K562 (cell line): ENCODE measurements around the gene SFT2D2. TPM values are rescaled to one million over a fixed set of nuclear protein-coding genes. Genes with fewer than 3 reads are reported as not detected.

Source experiments
- COPS2 ChIP-seq: fragments of 450-650 bp; conservative IDR thresholded peaks from 2 replicates; pipeline ENCODE4 v1.6.1; 2016; ENCODE audit warnings: mild to moderate bottlenecking, moderate library complexity
- CTCF ChIP-seq, 3 experiments: IDR thresholded peaks in 2 of 3; conservative IDR thresholded peaks in 1 of 3; 2 replicates each; pipeline ENCODE4 v1.5.1; 2011 to 2012; ENCODE audit warnings: low read length in 3 of 3, mild to moderate bottlenecking in 3 of 3, control low read depth in 2 of 3, improper control_type of control experiment in 1 of 3, inconsistent platforms in 1 of 3, low read depth in 1 of 3, mixed read lengths in 1 of 3, moderate library complexity in 1 of 3; ENCODE audit not compliant: insufficient read depth in 2 of 3
- FOXJ2 ChIP-seq: fragments of 200-800 bp; sonication (Bioruptor generic); IDR thresholded peaks from 2 replicates; pipeline ENCODE4 v1.6.1; 2016; ENCODE audit warnings: missing genetic modification characterization, missing compliant biosample characterization
- GATAD2B ChIP-seq: fragments of 450-650 bp; IDR thresholded peaks from 2 replicates; pipeline ENCODE4 v1.6.1; 2017; ENCODE audit warnings: mild to moderate bottlenecking, borderline replicate concordance
- HINFP ChIP-seq: fragments of 450-650 bp; conservative IDR thresholded peaks from 2 replicates; pipeline ENCODE4 v1.6.1; 2016; ENCODE audit warnings: missing genetic modification characterization, low read depth, mild to moderate bottlenecking, control low read depth, missing compliant biosample characterization
- MCM7 ChIP-seq, 2 experiments: fragments of 450-650 bp; IDR thresholded peaks; 2 replicates each; pipeline ENCODE4 v1.6.1; 2016 to 2018
- MEF2D ChIP-seq: conservative IDR thresholded peaks from 2 replicates; pipeline ENCODE4 v1.6.1; 2016; ENCODE audit warnings: low read depth, missing genetic modification characterization, missing compliant biosample characterization
- SREBF2 ChIP-seq: sonication (generic); formaldehyde crosslinking; IDR thresholded peaks from 2 replicates; pipeline ENCODE4 v1.4.0; 2020; ENCODE audit warnings: mild to moderate bottlenecking, missing genetic modification reagents
- THAP12 ChIP-seq: fragments of 250-450 bp; sonication (Bioruptor Pico); IDR thresholded peaks from 2 replicates; pipeline ENCODE4 v1.9.0; 2021; ENCODE audit warnings: mild to moderate bottlenecking, inconsistent platforms
- ZBTB34 ChIP-seq: fragments of 250-450 bp; sonication (Bioruptor Pico); IDR thresholded peaks from 2 replicates; pipeline ENCODE4 v1.8.0; 2021; ENCODE audit warnings: mild to moderate bottlenecking, moderate library complexity
- ZBTB43 ChIP-seq: sonication (generic); formaldehyde crosslinking; IDR thresholded peaks from 2 replicates; pipeline ENCODE4 v1.8.0; 2023; ENCODE audit warnings: mild to moderate bottlenecking, missing genetic modification reagents
- ZKSCAN3 ChIP-seq: fragments of 250-450 bp; sonication (Bioruptor Pico); IDR thresholded peaks from 2 replicates; pipeline ENCODE4 v1.4.0; 2020
- ZNF133 ChIP-seq: fragments of 250-450 bp; sonication (Bioruptor Pico); IDR thresholded peaks from 2 replicates; pipeline ENCODE4 v1.4.0; 2020; ENCODE audit warnings: mild to moderate bottlenecking
- ZNF184 ChIP-seq: sonication (generic); formaldehyde crosslinking; IDR thresholded peaks from 2 replicates; pipeline ENCODE4 v1.5.0; 2020; ENCODE audit warnings: missing genetic modification reagents
- ZNF408 ChIP-seq: fragments of 250-450 bp; sonication (Bioruptor Pico); IDR thresholded peaks from 2 replicates; pipeline ENCODE4 v1.4.0; 2020; ENCODE audit warnings: low read depth, mild to moderate bottlenecking, moderate library complexity
- ZNF639 ChIP-seq, 2 experiments: fragments of 200-800 bp in 1 of 2; sonication (Bioruptor generic) in 1 of 2; sonication (generic) in 1 of 2; formaldehyde crosslinking in 1 of 2; IDR thresholded peaks in 1 of 2; conservative IDR thresholded peaks in 1 of 2; 2 replicates each; pipeline versions ENCODE4 v1.5.0 to v1.6.1; 2016 to 2020; ENCODE audit warnings: missing compliant biosample characterization in 1 of 2, missing genetic modification characterization in 1 of 2, missing genetic modification reagents in 1 of 2
- polyA plus RNA-seq, 8 experiments: library from polyadenylated mRNA; depleted of rRNA in 4 of 8; stranded (reverse) in 5 of 8; unstranded in 3 of 8; fragments of >200 nt; fragmentation: Nextera tagmentation in 2 of 8; fragmentation: Illumina TruSeq in 1 of 8; extraction: Ambion mirVana in 2 of 8; extraction: Trizol in 1 of 8; gene quantifications; 2 replicates each; pipeline versions ENCODE4 v1.2.1 to v1.2.3, GENCODE V29; 2011 to 2014; ENCODE audit warnings: inconsistent platforms in 1 of 8, missing spikeins in 1 of 8
- total RNA-seq, 7 experiments: library from RNA; depleted of rRNA in 6 of 7; stranded (reverse); fragments of >200 nt in 6 of 7; fragmentation: Illumina TruSeq in 2 of 7; extraction: Trizol in 2 of 7; gene quantifications; 2 replicates each; pipeline versions ENCODE4 v1.2.1 to v1.2.3, GENCODE V29; 2011 to 2021; ENCODE audit warnings: low replicate concordance in 1 of 7

SFT2D2 gene
- total and polyA plus RNA-seq, 9 of the 15 experiments (the other 6 are each of a cell fraction or from before 2014, with no cell fraction given) = 3.4 to 50.1 (median 21.6) TPM

GRCh38 chr1:168287237-168287664, 61.4 kb downstream of the SFT2D2 start (continued):
- TF ChIP-seq ZNF408 (CRISPR knock-in tag) = no peak
- no peak for TF ChIP-seq THAP12 (CRISPR knock-in tag)
- no peak for TF ChIP-seq ZBTB43 (CRISPR knock-in tag)
- no peak for TF ChIP-seq MCM7 (IDR thresholded peaks at IDR 0.05)
- no peak; a peak in 1 of 4 replicates for TF ChIP-seq ZNF639 (CRISPR knock-in tag; conservative IDR thresholded peaks at IDR 0.05 in 1 of 2, IDR thresholded peaks at IDR 0.05 in 1 of 2)
- TF ChIP-seq ZNF133 (CRISPR knock-in tag) = no peak
- no peak for TF ChIP-seq FOXJ2 (tag)
- no peak for TF ChIP-seq HINFP (tag)
- TF ChIP-seq ZBTB34 (CRISPR knock-in tag) = no peak
- no peak for TF ChIP-seq MEF2D (tag)
- no peak for TF ChIP-seq GATAD2B
- no peak for TF ChIP-seq SREBF2 (CRISPR knock-in tag)
- TF ChIP-seq CTCF (IDR thresholded peaks at IDR 0.05 in 2 of 3, conservative IDR thresholded peaks at IDR 0.05 in 1 of 3; ENCODE audit: insufficient read depth in 2 of 3, low read depth in 1 of 3, low read length in 3 of 3) = no peak
- TF ChIP-seq COPS2 = no peak
- TF ChIP-seq ZKSCAN3 (CRISPR knock-in tag) = no peak
- TF ChIP-seq ZNF184 (CRISPR knock-in tag) = no peak
